Measurements from ENCODE around the gene SSR2.

GRCh38 chr1:155979597-155980343 is 41.0 kb downstream of the SSR2 start:
- no peak for TF ChIP-seq CTCF (IDR thresholded peaks at IDR 0.05)
- no peak for TF ChIP-seq POLR2A (IDR thresholded peaks at IDR 0.05)
